GM18508 (cell line): Measurements from ENCODE around the gene EFCAB6.

ENCODE experiments used
- ATAC-seq: cut with Tn5 transposase; IDR thresholded peaks from one replicate; pipeline ENCODE4 v1.9.1; 2021; ENCODE audit warnings: moderate number of reproducible peaks; ENCODE audit not compliant: insufficient read depth, unreplicated experiment

EFCAB6 gene

DNA sequence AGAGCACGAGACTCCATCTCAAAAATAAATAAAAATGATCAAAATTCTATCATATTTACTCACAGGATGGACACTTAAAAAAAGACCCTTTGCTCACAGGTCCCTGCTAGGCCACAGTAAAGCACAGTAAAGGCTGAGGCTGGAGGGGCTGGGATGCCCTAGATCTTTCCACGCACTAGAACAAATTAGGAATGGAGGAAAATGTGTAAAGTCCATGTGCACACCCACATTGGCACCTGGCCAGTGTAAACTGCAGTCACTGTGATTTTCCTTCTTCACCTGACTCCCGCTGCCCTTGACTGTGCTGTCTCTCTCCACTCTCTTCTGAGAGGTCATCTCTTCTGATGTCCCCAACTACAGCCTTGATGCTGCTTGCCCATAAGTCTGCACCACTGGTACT lies 195.5 kb downstream of the EFCAB6 start:
- ATAC-seq: no peak

DNA sequence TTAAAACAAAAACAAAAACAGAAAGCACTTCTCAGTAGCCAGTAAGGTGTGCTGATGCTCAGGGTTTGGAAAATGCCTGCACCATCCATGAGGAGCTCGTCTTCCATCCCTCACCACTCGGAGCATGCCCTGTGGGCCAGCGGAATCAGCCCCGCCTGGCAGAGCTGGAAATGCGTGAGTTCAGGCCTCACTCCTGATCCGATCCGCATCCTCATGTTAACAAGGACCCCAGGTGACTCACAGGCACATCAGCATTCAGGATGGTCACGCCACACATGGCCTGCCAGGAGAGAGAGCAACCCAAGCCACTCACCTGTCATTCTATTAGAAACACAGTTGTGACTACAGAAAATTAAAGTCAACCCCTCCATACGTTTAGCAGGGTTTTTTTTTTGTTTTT lies 211.8 kb downstream of the EFCAB6 start:
- no peak for ATAC-seq

DNA sequence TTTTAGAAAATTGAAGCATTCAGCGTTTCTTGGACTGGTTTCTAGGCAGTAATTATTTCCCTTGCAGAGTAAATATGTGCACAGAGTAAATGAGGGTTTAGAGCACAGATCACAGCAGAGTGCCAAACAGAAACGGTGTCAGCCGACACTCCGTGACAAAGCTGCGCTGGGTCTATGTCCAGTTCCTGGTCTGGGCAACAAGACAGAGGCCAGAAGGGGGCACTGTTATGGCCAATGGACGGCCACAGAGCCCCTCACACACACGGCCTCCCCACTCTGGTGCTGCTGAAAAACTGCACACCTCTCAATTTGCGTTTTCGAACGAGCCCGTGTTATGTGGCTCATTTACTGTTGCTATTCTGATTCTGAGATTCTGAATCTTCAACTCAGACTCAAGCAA lies 219.6 kb downstream of the EFCAB6 start:
- no peak for ATAC-seq

DNA sequence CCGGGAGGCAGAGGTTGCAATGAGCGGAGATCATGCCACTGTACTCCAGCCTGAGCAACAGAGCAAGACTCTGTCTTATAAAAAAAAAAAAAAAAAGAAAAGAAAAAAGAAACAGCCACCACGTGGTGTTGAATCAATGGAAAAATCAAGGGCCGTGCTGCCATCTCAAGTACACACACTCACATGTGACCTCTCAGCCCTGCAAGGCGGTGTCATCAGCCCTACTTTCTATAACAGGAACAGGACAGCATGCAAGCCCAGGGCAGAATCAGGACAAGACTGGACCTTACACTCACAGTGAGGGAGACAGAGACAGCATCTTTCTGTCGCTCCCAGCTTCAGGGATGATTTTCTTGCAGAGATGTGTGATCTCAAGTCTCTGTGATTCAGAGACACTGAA lies 220.7 kb downstream of the EFCAB6 start:
- ATAC-seq: no peak

GRCh38 chr22:43587574-43587973 lies 224.5 kb downstream of the EFCAB6 start:
- no peak for ATAC-seq

DNA sequence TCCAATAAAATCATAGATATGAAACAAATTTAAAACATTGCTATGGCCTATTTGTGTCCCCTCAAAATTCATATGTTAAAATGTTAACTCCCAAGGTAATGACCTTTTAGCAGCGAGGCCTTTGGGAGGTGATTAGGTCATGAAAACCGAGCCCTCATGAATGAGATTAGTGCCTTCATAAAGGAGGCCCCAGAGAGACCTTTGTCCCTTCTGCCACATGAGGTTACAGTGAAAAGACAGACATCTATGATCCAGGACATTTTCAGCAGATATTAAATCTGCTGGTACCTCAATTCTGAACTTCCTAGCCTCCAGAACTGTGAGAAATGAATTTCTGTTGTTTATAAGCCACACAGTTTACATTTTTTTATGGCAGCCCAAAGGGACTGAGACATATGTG lies 228.6 kb downstream of the EFCAB6 start:
- ATAC-seq: no peak

- ATAC-seq: no peak
Observed at GRCh38 chr22:43582394-43582793, 229.7 kb downstream of the EFCAB6 start.

DNA sequence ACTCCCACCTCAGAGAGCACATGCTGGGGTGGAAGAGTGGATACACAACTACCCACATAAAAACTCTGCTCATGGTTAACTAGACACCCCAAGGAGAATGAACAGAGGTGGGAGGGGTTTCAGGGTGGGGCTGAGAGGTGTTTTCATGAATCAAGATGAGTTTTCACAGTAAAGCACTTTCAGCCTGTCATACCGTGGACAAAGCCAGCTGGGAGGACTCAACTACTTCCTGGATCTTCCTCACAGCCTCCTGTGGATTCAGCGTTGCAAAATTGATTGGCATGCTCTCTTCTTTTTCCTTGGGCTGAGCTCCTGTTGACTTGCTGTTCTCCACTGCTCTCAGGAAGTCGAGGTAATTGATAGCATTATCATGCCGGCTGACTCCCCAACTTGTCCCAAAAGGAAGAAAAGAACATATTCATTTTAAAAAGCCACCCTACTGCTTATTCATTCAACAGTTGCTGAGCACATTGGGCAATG lies 231.8 kb downstream of the EFCAB6 start:
- ATAC-seq: no peak

GRCh38 chr22:43574738-43575137 lies 237.4 kb downstream of the EFCAB6 start:
- no peak for ATAC-seq

DNA sequence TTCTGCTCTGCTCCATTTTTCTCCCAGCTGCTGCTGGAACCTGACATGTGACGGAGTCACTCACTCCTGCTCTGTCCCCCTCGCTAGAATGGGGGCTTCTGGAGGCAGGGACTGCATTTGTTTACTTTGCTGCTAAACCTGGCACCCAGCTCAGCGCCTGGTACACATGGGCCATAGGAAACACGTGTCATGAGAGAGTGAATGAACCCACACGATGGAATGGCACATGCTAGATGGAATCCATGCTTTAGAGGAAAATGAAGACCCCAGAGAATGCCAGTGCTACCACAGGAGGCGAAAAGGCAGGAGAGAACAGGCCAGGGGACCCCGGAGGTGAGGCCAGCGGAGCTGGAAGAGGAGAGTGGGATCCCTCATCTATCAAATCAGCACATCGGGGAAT lies 239.4 kb downstream of the EFCAB6 start:
- no peak for ATAC-seq

GRCh38 chr22:43571181-43571580 lies 240.9 kb downstream of the EFCAB6 start:
- ATAC-seq: no peak

- no peak for ATAC-seq
Observed at GRCh38 chr22:43570531-43571165, 241.5 kb downstream of the EFCAB6 start.

DNA sequence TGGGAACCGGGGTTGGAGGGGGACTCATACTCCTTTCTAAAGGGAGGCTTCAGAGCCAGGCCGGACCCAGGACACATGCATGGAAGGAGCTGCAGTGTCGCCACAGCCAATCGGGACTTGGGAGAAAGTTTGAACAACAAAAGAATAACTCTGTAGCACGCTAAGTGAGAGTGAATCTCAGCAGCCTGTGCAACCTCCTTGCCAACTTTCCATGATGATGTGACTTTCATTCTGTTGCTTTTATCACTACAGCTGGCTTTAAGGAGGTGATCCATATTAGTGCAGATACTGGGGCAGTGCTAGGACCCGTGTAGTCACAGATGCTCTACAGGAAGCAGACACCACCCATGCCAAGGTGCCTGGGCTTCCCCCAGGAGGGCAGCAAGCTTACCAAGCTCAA lies 243.0 kb downstream of the EFCAB6 start:
- ATAC-seq: no peak

GRCh38 chr22:43567691-43568324 lies 244.3 kb downstream of the EFCAB6 start:
- ATAC-seq: no peak

DNA sequence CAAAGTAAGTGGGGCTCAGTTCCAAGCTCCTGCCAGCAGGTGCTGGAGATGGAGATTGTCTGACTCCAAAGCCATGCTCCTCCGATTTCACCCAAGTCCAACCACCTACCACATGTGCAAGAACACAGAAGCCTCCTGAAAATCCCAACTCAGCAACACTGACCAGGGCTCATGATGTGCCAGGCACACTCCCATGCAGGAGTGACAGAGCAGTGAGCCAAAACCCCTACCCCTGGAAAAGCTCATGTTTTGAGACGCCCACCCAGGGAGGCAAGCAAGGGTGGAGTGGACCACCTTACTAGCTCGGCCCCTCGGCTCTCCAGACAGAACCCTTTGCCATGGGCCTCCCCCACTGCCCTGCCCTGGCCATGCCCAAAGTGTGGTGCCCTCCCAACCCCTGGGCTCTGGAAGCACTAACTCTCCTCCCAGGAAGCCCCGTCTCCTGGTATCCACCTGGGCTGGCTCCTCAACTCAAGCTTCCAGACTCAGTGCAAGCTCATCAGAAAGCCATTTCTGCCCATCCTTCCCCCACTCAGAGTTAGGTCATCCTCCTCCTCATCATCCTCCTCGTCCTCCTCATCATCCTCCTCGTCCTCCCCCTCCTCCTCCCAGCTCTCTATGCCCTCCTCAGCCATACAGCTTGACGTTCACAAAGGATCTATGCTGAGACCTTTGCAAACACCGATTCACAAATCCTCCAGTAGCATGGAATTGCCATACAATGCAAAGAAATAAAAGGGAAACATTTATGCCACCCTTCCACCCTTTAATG lies 245.4 kb downstream of the EFCAB6 start:
- ATAC-seq: no peak

GRCh38 chr22:43566021-43566420 lies 246.1 kb downstream of the EFCAB6 start:
- ATAC-seq: no peak

GRCh38 chr22:43564859-43565258 lies 247.2 kb downstream of the EFCAB6 start:
- ATAC-seq: no peak

DNA sequence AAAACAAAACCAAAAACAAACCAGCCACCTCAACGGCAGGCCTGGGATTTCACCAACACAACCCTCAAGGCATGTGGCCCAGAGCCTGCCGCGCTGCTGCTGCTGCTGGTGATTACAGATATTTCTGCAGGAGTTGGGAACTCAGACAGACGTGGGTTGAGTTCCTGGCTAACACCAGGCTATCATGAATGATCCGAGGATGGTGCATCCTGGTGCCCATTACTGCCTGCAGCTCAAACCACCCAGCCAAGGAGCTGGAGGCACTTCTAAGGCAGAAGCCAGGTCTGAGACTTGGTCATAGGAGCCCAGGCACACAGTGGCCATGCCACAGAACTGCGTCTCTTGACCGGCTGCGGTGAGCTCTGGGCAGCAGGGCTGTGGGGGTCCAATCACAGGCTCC lies 248.5 kb downstream of the EFCAB6 start:
- no peak for ATAC-seq

DNA sequence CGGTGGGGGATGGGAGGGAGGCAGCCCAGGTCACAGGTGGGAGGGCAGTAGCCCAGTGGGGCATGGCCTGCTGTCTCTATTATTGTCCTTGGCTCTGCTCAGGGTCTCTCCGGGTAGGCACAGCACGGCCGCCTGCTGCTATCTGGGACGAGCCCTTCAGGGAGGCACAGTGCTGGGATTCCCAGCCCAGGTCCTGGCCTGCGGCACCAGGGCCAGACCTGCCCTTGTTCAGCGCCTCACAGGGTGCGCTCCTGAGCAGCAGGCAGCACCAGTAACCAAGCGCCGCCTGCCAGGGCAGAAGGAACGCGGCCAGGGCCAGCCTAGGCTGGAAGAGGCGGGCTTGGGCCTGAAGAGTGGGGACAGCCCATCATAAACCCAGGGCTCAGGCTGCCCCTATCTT lies 249.3 kb downstream of the EFCAB6 start:
- no peak for ATAC-seq

GRCh38 chr22:43561415-43562178 lies 250.5 kb downstream of the EFCAB6 start:
- no peak for ATAC-seq

DNA sequence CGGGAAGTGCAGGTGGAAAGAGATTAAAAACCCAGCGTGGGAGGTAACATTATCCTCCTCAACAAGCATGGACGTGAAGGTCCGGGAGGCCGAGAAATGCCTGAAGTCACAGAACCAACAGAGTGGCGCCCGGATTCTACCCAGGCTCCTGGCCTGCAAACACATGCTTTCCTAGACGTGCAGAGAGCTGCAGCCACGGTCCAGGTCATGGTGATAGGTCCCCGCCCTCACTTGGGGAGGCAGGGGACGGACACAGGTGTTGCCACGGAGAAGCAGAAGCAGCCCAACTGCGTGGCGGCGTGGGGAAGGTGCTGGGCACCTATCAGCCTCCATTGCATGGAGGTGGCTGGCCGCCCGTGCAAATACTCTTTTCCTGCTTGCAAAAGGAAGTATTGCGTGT lies 251.5 kb downstream of the EFCAB6 start:
- ATAC-seq: no peak
